Measurements from ENCODE around the gene SPDYE1.
"Not testable (repeated sequence)": the region's sequence is repeated elsewhere in the genome, so short reads cannot be mapped to it uniquely, and the experiment has no call there.

GRCh38 chr7:44012081-44012480 is 14.4 kb downstream of the SPDYE1 start:
- TF ChIP-seq POLR2AphosphoS5 (IDR thresholded peaks at IDR 0.05); CTCF (IDR thresholded peaks at IDR 0.05); POLR2A (IDR thresholded peaks at IDR 0.05; ENCODE audit: low read depth): not testable (repeated sequence)
